ENCODE data around the gene GRAP2.

GRCh38 chr22:39980596-39980995 lies 79.7 kb downstream of the GRAP2 start:
- TF ChIP-seq POLR2A (IDR thresholded peaks at IDR 0.05) (no peak), EP300 (IDR thresholded peaks at IDR 0.05) (no peak), CTCF (IDR thresholded peaks at IDR 0.05) (no peak)
